Activated effector memory CD4-positive, alpha-beta T cell treated with Interleukin-2 at 50 U/mL for 16 hours (primary cell): ENCODE results near the gene TMEM163.
"Not testable (repeated sequence)": the region's sequence is repeated elsewhere in the genome, so short reads cannot be mapped to it uniquely, and the experiment has no call there.

Source experiments
- DNase-seq: peaks from one replicate; pipeline ENCODE4 v3.0.0-alpha.2; 2020

Gene TMEM163

GRCh38 chr2:134512734-134513464 is 205.9 kb downstream of the TMEM163 start:
- DNase-seq, result no peak

- no peak for DNase-seq
These were observed 210.4 kb downstream of the TMEM163 start for GRCh38 chr2:134508391-134508790.

- no peak for DNase-seq
These were observed 211.1 kb downstream of the TMEM163 start for GRCh38 chr2:134507697-134508096.

GRCh38 chr2:134507159-134507558 is 211.6 kb downstream of the TMEM163 start:
- not testable (repeated sequence) for DNase-seq

GRCh38 chr2:134505446-134505845 is 213.4 kb downstream of the TMEM163 start:
- DNase-seq, result no peak

- DNase-seq, result no peak
These were observed 214.0 kb downstream of the TMEM163 start for GRCh38 chr2:134504586-134505336.

- DNase-seq, result no peak
These were observed 216.7 kb downstream of the TMEM163 start for GRCh38 chr2:134502104-134502503.

- no peak for DNase-seq
These were observed 217.2 kb downstream of the TMEM163 start for GRCh38 chr2:134501476-134502091.

- no peak for DNase-seq
These were observed 218.4 kb downstream of the TMEM163 start for GRCh38 chr2:134500211-134500935.

- no peak for DNase-seq
These were observed 219.4 kb downstream of the TMEM163 start for GRCh38 chr2:134499307-134499926.

- DNase-seq, result no peak
These were observed 220.1 kb downstream of the TMEM163 start for GRCh38 chr2:134498654-134499053.

GRCh38 chr2:134493797-134494196 is 225.0 kb downstream of the TMEM163 start:
- DNase-seq, result no peak

- DNase-seq, result no peak
These were observed 226.9 kb downstream of the TMEM163 start for GRCh38 chr2:134491771-134492441.

- no peak for DNase-seq
These were observed 227.8 kb downstream of the TMEM163 start for GRCh38 chr2:134491022-134491421.

- DNase-seq, result no peak
These were observed 228.2 kb downstream of the TMEM163 start for GRCh38 chr2:134490559-134490958.

GRCh38 chr2:134489732-134490384 is 228.9 kb downstream of the TMEM163 start:
- no peak for DNase-seq

GRCh38 chr2:134482766-134483340 is 235.9 kb downstream of the TMEM163 start:
- DNase-seq, result no peak

- no peak for DNase-seq
These were observed 236.6 kb downstream of the TMEM163 start for GRCh38 chr2:134482131-134482723.

GRCh38 chr2:134479696-134480330 is 239.0 kb downstream of the TMEM163 start:
- no peak for DNase-seq

- DNase-seq, result not testable (repeated sequence)
These were observed 241.8 kb downstream of the TMEM163 start for GRCh38 chr2:134476982-134477381.
